MG63 (cell line): ENCODE measurements around the gene ETDB. TPM values are rescaled to one million over a fixed set of nuclear protein-coding genes. Genes with fewer than 3 reads are reported as not detected.

Experiments used
- DNase-seq: peaks from one replicate; pipeline ENCODE4 v3.0.0-alpha.2; 2020
- H3K27me3 ChIP-seq: fragments of 250-450 bp; sonication (Bioruptor Pico); 2 replicates; pipeline ENCODE4 v1.5.1; 2020; ENCODE audit warnings: mild to moderate bottlenecking, moderate library complexity
- H3K36me3 ChIP-seq: fragments of 250-450 bp; sonication (Bioruptor Pico); 2 replicates; pipeline ENCODE4 v1.5.1; 2020; ENCODE audit warnings: mild to moderate bottlenecking, moderate library complexity
- H3K4me3 ChIP-seq: fragments of 250-450 bp; sonication (Bioruptor Pico); 2 replicates; pipeline ENCODE4 v1.5.1; 2020; ENCODE audit warnings: mild to moderate bottlenecking, moderate library complexity
- H3K9me3 ChIP-seq: fragments of 250-450 bp; sonication (Bioruptor Pico); 2 replicates; pipeline ENCODE4 v1.5.1; 2020; ENCODE audit warnings: mild to moderate bottlenecking, moderate library complexity
- total RNA-seq: library from RNA; depleted of rRNA; stranded (reverse); fragments of >200 nt; shearing (Covaris generic); gene quantifications from 2 replicates; pipeline ENCODE4 v1.2.3, GENCODE V29; 2014; ENCODE audit warnings: low replicate concordance; rRNA removed

ETDB gene
- total RNA-seq, 1 experiment from 2014 or later = not detected

- H3K36me3 ChIP-seq = no peaks in the 10 kb centered on the region
- no peaks in the 10 kb centered on the region; the same call in 1 of the 2 replicates for H3K27me3 ChIP-seq
- H3K4me3 ChIP-seq = no peak overlapping the region
- no peaks in the 10 kb centered on the region for H3K9me3 ChIP-seq
- no peak for DNase-seq
These were observed 38.5 kb downstream of the ETDB start for GRCh38 chrX:135081693-135082404.

Other genes starting within 250 kb of the ETDB start
- gene MOSPD1, start 205.3 kb downstream of the ETDB start, total RNA-seq = 20.0 and 50.4 TPM in 2 replicates
- gene SMIM10, start 129.5 kb downstream of the ETDB start, total RNA-seq = 12.0 and 44.9 TPM in 2 replicates
- 5.8 and 7.0 TPM in 2 replicates for gene RTL8B, start 98.0 kb downstream of the ETDB start, total RNA-seq
- 13.3 and 32.0 TPM in 2 replicates for gene RTL8C, start 88.2 kb downstream of the ETDB start, total RNA-seq
- gene RTL8A, start 68.4 kb downstream of the ETDB start, total RNA-seq = 1.4 and 2.4 TPM in 2 replicates
- gene SMIM10L2B, start 21.8 kb downstream of the ETDB start, total RNA-seq = 0.07 and 0.66 TPM in 2 replicates
- gene CT55, start 50.9 kb upstream of the ETDB start, total RNA-seq = not detected in 2 replicates
- gene ETDA, start 131.5 kb upstream of the ETDB start, total RNA-seq = not detected in 2 replicates
- not detected in 2 replicates for gene ETDC, start 189.0 kb upstream of the ETDB start, total RNA-seq
- gene ZNF75D, start 223.6 kb upstream of the ETDB start, total RNA-seq = 3.9 and 12.7 TPM in 2 replicates
- 1.8 and 5.2 TPM in 2 replicates for gene ZNF449, start 224.3 kb upstream of the ETDB start, total RNA-seq